Measurements from ENCODE around the gene MPIG6B. TPM values are rescaled to one million over a fixed set of nuclear protein-coding genes. Genes with fewer than 3 reads are reported as not detected.

MPIG6B gene
- total RNA-seq, 1 experiment from 2014 or later = 0.47 TPM

DNA sequence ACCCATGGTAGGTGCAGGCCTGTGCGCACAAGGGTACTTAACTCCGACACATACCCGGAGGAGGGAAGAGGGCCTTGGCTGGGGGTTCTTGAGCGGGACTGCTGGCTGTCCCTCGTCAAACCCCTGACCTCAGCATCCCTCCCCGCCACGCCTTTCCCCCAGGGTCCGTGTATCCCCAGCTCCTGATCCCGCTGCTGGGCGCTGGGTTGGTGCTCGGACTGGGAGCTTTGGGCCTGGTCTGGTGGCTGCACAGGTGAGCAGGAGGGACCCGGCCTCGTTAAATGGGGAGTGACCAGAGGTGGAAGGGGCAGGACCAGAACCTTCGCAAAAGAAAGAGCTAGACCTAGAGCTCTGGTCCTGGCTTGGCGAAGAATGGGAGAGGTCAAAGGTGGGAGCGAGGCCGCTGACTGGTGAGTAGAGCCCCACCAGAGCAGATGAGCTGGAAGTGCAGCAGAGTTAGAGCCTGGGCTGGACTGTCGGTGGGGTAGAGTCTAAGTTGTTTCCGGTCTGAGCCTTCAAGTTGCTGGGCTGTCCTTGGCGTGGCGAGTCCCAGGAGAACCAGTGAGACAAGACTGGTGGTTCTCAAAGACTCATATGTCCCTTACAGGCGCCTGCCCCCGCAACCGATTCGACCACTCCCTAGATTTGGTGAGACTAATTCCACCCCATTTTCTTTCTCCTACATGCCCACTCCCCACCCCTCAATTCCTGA is 963 bp downstream of the MPIG6B start:
- Histone ChIP-seq H3K36me3 (no peaks in the 10 kb centered on the region), H3K27ac (no peak overlapping the region), H3K27me3 (no peaks in the 10 kb centered on the region), H3K4me3 (no peak overlapping the region), H3K4me1 (0 out of 2 replicates have a peak, but pooled peaks cover 4% of the 10 kb centered on the region), H3K9me3 (replicated peaks) (no peaks in the 10 kb centered on the region)
- DNase-seq = no peak

DNA sequence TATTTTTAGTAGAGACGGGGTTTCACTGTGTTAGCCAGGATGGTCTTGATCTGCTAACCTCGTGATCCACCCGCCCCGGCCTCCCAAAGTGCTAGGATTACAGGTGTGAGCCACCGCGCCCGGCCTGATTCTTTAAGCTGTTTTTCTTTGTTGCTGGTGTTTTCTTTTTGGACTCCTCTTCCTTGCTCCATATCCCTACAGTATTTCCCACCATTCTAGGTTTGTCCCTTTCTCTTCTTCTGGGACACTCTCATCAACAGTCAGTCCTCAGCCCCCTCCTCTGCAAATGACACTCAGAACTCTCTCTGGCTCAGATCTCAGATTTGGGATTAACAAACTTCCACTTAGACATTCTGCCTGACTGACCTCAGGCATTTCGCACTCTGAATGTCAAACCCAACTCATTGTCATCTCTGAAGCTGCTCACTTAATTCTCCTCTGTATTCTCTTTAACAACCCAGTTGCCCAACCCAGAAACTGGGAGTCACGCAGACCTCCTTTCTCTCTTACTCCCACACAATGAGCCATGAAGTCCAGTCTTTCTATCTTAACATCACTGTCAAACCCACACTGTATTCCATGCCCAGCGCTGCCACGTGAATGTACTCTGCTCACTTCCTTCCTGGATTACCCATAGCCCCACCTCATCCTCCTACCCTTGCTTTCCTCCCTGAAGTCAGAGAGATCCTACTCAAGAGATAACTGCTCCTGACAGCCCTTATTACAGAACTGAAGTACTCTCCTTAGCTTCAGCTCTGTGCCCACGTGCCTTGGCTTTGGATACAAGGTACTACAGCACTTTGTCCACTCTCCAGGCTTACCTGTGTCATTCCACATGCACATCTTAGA is 2.6 kb downstream of the MPIG6B start:
- H3K4me1 ChIP-seq = 0 out of 2 replicates have a peak, but pooled peaks cover 4% of the 10 kb centered on the region
- no peaks in the 10 kb centered on the region for H3K9me3 ChIP-seq (replicated peaks)
- H3K4me3 ChIP-seq = no peak overlapping the region
- no peak overlapping the region for H3K27ac ChIP-seq
- peaks cover 2% of the 10 kb centered on the region; the same call in 1 of the 2 replicates for H3K36me3 ChIP-seq
- no peaks in the 10 kb centered on the region for H3K27me3 ChIP-seq
- DNase-seq = no peak

DNA sequence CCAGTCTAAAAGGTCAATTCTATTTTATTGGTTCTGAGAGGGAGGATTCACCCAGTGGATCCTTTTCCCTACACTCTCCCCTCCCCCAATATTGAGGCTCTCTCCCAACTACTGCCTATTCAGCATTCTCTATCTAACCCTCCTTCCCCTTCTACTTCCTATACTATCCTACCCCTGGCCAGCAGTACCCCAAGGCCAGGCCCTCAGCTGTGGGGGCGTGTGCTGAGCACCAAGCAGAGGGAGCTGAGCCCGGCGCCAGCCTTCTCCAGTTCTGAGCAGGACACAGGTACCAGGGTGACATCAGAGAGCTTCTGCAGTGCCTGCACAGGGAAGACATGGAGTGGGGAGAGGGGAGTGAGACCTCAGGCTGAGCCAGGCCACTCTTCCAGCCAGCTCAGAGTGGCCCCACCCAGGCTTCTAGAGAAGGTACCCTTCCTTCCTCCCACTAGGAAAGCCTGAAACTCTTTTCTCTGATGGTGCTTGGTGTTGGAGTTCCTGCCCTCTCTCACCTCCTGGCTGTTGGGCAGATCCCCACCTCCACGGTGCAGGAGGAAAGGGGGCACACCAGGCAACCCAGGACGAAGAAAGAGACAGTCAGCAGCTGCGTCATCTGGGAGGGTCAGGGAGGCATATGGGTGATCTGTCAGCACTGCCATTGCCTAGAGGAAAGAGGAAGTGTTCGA is 4.0 kb downstream of the MPIG6B start:
- Histone ChIP-seq H3K4me1 (0 out of 2 replicates have a peak, but pooled peaks cover 4% of the 10 kb centered on the region), H3K9me3 (replicated peaks) (no peaks in the 10 kb centered on the region), H3K27me3 (no peaks in the 10 kb centered on the region), H3K27ac (no peak overlapping the region), H3K36me3 (peaks cover 16% of the 10 kb centered on the region), H3K4me3 (no peak overlapping the region)
- no peak for DNase-seq

DNA sequence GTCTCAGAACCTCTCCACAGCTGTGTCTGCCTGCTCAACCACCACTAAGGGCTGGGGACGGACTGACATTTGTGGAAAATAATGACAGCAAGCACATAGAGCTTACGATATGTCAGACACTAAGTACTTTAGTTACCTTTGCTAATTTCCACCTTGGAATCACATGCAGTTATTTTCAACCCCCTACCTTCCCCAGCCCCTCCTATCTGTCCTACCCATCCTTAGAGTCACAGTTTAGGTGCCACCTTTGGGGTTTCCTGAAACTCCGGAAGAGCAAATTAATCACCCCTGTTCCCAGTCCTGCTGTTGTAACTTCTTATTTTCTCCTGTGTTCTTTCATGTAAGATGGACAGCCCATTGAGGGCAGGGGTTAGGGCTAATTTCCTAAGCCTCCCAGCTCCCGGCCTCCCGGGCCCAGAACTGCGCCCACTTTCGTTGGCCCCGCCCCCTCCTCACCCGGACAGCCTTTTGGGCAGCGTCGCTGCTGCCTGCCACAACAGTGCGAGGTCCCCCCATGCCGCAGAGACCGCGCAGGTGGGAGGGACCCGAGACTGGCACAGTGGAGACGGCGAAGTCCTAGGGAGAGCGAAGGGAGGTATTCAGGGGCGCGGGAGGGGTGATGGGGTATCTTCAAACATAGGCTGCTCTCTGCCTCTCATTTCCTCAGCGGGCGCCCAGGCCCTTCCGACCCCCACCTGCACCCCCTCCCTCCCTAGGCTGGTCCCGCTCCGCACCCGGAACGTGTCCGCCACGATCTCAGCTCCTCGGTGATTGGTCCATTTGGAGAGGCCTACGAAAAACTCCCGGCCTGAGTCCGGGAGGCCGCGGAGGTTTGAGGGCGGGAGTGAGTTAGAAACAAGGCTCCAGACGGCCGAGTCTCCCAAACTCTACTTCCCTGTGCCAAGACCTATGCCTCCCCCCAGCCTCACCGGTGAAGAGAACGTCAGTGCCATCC is 4.8 kb downstream of the MPIG6B start:
- no peak overlapping the region for H3K27ac ChIP-seq
- no peaks in the 10 kb centered on the region for H3K9me3 ChIP-seq (replicated peaks)
- no peak for DNase-seq
- H3K27me3 ChIP-seq = no peaks in the 10 kb centered on the region
- no peak overlapping the region for H3K4me3 ChIP-seq
- H3K36me3 ChIP-seq = peaks cover 24% of the 10 kb centered on the region
- 0 out of 2 replicates have a peak, but pooled peaks cover 4% of the 10 kb centered on the region for H3K4me1 ChIP-seq

DNA sequence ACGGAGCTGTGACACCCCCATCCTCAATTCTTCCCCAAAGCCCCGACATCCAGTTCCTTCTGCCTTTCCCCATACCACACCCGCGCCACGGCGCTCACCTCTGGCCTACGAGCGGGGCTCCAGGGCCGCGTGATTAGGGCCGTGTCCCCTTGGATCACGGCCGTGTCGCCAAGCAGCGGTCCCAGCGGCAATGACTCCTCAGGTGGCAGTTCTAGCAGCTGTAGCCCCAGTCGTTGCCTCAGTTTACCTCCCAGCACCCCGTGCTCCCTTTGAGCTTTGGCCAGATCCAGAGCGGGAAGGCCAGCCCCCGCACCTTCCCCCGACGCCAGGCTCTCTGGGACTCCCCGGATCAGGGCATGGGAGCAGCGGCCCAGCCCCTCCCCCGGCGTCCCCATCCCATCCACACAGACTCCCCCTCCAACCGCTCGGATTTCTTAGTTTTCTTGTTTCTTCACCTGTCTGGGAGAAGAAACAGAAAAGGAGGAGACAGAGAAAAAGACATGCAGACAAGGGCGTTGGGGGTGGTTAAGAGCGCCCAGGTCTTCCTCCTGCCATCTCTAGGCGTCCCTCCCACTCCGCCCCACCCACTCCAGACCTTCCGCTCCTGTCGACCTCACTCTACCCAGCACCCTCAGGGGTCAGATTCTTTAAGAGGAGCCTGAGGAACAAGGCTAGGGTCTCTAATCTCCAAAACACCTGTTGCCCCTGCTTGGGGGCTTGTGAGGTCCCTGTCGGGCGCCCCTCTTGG is 5.8 kb downstream of the MPIG6B start, which contains the start of gene DDAH2:
Gene DDAH2 (minus strand): TSS at position 533 of the 748 bp plus-strand sequence. CDS start 138 bp downstream, at position 395.
- Histone ChIP-seq H3K4me3 (peak within 1 kb of the TSS; percentile 73), H3K9me3 (replicated peaks) (no peaks in the 10 kb centered on the region), H3K4me1 (0 out of 2 replicates have a peak, but pooled peaks cover 4% of the 10 kb centered on the region), H3K27ac (peak within 1 kb of the TSS; percentile 75), H3K27me3 (no peaks in the 10 kb centered on the region), H3K36me3 (peaks cover 34% of the 10 kb centered on the region)
- DNase-seq = no peak

DNA sequence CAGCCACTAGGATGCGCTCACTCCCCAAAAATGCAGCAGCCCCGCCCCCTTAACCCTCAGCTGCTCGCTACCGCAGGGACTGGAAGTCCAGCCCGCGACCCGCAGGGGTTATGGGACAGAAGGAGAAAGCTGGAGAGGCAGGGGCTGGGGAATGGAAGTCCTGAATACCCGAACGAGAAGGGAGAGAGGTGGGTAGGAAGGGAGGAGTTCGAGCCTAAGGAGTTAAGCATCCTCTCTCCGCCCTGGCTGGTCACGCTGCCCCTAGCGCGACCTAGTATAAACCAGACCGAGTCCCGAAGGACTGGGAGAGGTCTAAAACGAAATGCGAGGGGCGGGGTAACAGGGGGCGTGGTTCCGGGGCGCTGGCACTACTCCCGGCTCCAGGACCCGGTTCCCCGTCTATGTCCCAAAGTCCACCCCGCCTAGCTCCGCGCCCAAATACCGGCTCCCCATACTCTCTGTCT is 6.4 kb downstream of the MPIG6B start:
- Histone ChIP-seq H3K36me3 (peaks cover 37% of the 10 kb centered on the region), H3K4me1 (0 out of 2 replicates have a peak, but pooled peaks cover 7% of the 10 kb centered on the region), H3K9me3 (replicated peaks) (no peaks in the 10 kb centered on the region), H3K4me3 (peak overlapping the region; percentile 73), H3K27ac (peak overlapping the region; percentile 75), H3K27me3 (no peaks in the 10 kb centered on the region)
- DNase-seq = peak; percentile 95

DNA sequence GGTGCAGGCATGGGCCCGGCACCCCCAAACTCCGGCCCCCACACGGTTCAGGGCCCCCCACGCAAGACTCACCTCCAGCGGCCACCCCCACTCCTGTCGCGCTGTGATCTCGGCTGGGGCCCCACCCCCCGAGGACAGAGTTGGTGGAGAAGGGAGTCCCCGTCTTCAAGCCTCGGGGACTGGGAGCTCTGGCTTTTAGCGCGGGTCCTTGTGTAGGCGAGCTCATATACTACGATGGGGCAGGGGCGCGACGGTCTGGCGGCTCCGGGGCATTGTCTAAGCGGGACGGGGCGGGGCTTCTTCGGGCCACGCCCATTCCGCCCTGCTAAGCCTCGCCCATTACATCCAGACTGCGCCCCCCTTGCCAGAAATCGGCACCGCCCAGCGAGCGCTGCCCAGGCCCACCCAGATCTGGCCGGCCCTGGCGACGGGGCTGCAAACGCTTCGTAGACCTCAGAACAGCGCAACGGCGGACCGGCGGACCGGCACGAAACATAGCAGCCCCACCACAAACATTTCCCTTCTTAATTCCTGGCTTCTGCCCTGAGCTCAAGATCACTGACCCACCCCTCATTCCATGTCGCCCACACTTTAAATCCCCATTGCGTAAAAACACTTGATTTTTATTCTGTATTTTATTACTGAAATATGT is 6.9 kb downstream of the MPIG6B start:
- Histone ChIP-seq H3K4me1 (0 out of 2 replicates have a peak, but pooled peaks cover 8% of the 10 kb centered on the region), H3K36me3 (peaks cover 37% of the 10 kb centered on the region), H3K4me3 (peak overlapping the region; percentile 73), H3K27me3 (no peaks in the 10 kb centered on the region), H3K9me3 (replicated peaks) (no peaks in the 10 kb centered on the region), H3K27ac (peak overlapping the region; percentile 75)
- peak; percentile 88 to 91 for DNase-seq

DNA sequence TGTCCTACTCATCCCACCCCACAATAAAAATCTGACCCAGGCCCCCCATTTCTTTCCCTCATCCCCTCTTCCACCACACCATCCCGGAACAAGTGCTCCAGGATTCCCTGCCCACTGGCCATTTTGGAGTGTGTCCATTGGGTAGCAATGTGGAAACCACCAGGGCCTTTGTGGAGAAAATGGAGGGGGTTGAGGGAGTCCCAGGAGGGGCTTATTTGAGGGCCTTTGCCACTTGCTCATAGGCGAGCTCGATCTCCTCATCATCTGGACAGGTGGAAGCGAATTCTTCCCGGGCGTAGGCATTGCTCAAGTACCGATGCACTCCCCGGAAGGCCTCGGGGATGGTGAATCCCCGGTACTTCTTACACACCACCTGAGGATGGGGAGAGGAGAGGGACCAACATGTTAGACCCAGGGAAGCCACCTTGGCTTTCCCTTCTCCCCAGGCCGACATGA is 7.5 kb downstream of the MPIG6B start:
- Histone ChIP-seq H3K27me3 (no peaks in the 10 kb centered on the region), H3K9me3 (replicated peaks) (no peaks in the 10 kb centered on the region), H3K4me3 (peak overlapping the region; percentile 73; the same call in 1 of the 2 replicates), H3K36me3 (peaks cover 37% of the 10 kb centered on the region), H3K27ac (no peak overlapping the region), H3K4me1 (0 out of 2 replicates have a peak, but pooled peaks cover 8% of the 10 kb centered on the region)
- no peak for DNase-seq

DNA sequence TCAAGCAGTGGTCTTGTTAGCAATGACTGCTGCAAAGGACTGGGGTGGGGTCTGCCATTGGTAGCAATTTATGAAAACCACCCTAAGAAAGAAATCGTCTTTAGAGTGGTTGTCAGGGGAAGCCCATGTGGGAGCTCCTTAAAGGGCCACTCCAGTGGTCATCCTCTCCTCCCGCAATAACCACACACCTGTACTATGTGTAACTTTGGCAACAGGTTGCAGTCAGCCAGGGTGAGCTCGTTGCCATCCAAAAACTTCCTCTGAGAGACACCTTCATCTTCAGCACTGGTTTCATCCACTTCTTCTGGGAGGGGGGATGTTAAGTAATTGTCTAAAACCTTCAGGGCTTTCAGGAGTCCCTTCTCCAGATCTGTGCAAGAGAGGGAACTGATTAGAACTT is 8.9 kb downstream of the MPIG6B start:
- Histone ChIP-seq H3K9me3 (replicated peaks) (no peaks in the 10 kb centered on the region), H3K27ac (no peak overlapping the region), H3K4me1 (peaks cover 12% of the 10 kb centered on the region; the same call in 1 of the 2 replicates), H3K36me3 (peaks cover 37% of the 10 kb centered on the region), H3K27me3 (no peaks in the 10 kb centered on the region), H3K4me3 (no peak overlapping the region)
- DNase-seq = no peak

DNA sequence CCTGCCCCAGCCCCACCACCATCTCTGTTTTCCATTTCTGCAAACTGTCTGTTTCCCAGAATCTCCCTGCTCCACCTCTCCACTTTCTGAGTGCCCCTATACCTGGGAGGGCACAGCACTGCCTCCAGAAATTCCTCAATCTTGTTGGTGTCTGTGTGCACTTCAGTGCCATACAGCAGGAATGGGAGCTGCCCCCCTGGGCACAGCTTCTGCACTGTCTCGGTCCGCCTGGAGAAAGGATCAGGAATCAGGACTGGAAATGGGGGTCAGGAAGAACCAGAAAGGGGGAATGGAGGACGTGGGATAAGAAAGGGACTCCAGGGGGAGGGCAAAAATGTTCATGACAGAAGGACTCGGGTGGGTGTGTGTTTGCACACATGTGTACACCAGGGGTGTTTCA is 10.6 kb downstream of the MPIG6B start:
- no peak overlapping the region for H3K27ac ChIP-seq
- peaks cover 25% of the 10 kb centered on the region for H3K4me1 ChIP-seq
- no peaks in the 10 kb centered on the region for H3K9me3 ChIP-seq (replicated peaks)
- H3K4me3 ChIP-seq = no peak overlapping the region
- H3K27me3 ChIP-seq = no peaks in the 10 kb centered on the region
- peaks cover 37% of the 10 kb centered on the region for H3K36me3 ChIP-seq
- DNase-seq = no peak

DNA sequence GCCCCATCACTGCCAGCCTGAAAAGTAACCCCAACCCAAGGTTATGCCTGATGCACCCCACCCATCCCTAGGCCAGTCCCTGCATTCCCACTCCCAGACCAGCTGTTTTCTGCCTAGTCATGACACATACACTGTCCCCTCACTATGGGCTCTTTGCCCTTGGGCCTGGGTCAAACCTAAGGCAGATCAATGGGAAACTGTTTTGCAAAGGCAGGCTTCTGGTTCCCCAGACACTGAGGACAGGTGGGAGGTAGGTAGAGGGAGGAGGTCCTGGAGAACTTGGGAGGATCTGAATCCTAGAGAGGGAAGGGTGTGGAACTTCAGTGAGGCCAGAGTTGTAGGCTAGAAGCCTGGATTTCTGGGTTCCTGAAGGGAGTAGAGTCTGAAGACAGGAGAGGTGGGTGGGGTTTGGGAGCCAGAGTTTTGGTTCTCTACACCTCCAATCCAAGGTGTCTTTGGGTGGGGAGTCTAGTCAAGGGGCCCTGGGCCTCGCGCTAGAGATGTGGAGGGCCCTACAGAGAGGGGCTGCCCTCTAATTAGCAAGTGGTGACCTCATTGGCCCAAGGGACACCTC is 11.2 kb downstream of the MPIG6B start:
- DNase-seq = no peak
- Histone ChIP-seq H3K4me3 (peak overlapping the region; percentile 63), H3K27ac (peak overlapping the region; percentile 70), H3K4me1 (peaks cover 23% of the 10 kb centered on the region), H3K9me3 (replicated peaks) (no peaks in the 10 kb centered on the region), H3K36me3 (peaks cover 37% of the 10 kb centered on the region), H3K27me3 (no peaks in the 10 kb centered on the region)

DNA sequence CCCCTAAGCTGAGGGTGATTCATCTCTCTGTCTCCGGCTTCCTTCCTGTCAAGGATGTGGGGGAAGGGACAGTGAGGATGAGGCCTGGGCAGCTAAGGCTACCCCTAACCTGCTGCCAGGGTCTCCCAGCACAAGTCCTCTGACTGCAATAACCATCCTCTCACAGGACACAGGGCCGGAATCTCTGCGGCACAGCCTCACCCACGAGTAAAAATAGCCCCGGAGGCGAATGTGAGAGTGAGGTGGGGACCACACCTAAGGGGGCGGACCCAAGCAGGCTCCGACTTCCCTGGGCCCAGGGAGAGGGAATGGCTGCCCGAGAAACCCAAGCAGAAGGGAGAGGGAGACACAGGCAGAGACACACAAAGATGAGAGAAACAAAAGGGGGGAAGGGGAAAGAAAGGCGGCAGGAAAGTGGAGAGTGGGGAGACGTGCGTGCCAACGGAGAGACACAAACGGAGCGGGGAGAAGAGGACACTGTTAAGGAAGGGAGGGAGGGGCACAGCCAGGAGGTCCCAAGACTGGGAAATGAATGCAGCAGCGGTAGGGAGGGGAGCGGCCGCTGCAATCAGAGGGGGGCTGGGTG is 11.7 kb downstream of the MPIG6B start:
- no peaks in the 10 kb centered on the region for H3K9me3 ChIP-seq (replicated peaks)

More for the DNA sequence above, 11.7 kb downstream of the MPIG6B start:
- H3K4me3 ChIP-seq = peak overlapping the region; percentile 63
- DNase-seq = peak; percentile 54 to 57
- peaks cover 23% of the 10 kb centered on the region for H3K4me1 ChIP-seq
- peaks cover 37% of the 10 kb centered on the region for H3K36me3 ChIP-seq
- H3K27me3 ChIP-seq = no peaks in the 10 kb centered on the region
- peak overlapping the region; percentile 70 for H3K27ac ChIP-seq

Measured in SJCRH30 (cell line).